Measurements from ENCODE around the gene IGFBP5. TPM values are rescaled to one million over a fixed set of nuclear protein-coding genes. Genes with fewer than 3 reads are reported as not detected.

Gene IGFBP5
- total RNA-seq, 1 donor from 2014 or later, result 1,383 TPM

GRCh38 chr2:216671081-216671411, 24.3 kb downstream of the IGFBP5 start:
- TF ChIP-seq, protein P1, sequence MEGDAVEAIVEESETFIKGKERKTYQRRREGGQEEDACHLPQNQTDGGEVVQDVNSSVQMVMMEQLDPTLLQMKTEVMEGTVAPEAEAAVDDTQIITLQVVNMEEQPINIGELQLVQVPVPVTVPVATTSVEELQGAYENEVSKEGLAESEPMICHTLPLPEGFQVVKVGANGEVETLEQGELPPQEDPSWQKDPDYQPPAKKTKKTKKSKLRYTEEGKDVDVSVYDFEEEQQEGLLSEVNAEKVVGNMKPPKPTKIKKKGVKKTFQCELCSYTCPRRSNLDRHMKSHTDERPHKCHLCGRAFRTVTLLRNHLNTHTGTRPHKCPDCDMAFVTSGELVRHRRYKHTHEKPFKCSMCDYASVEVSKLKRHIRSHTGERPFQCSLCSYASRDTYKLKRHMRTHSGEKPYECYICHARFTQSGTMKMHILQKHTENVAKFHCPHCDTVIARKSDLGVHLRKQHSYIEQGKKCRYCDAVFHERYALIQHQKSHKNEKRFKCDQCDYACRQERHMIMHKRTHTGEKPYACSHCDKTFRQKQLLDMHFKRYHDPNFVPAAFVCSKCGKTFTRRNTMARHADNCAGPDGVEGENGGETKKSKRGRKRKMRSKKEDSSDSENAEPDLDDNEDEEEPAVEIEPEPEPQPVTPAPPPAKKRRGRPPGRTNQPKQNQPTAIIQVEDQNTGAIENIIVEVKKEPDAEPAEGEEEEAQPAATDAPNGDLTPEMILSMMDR (IDR thresholded peaks at IDR 0.05), result no peak
- Mint-ChIP-seq H3K27me3 (ENCODE audit: unreplicated experiment) (no peaks in the 10 kb centered on the region), H3K4me1 (ENCODE audit: unreplicated experiment) (peaks cover 4% of the 10 kb centered on the region), H3K4me3 (ENCODE audit: unreplicated experiment) (no peak overlapping the region), H3K27ac (ENCODE audit: unreplicated experiment) (peak overlapping the region; percentile 20), H3K36me3 (ENCODE audit: unreplicated experiment) (peaks cover 38% of the 10 kb centered on the region), H3K9me3 (ENCODE audit: unreplicated experiment) (no peaks in the 10 kb centered on the region)
- no peak for DNase-seq (ENCODE audit: extremely low spot score, unreplicated experiment)

DNA sequence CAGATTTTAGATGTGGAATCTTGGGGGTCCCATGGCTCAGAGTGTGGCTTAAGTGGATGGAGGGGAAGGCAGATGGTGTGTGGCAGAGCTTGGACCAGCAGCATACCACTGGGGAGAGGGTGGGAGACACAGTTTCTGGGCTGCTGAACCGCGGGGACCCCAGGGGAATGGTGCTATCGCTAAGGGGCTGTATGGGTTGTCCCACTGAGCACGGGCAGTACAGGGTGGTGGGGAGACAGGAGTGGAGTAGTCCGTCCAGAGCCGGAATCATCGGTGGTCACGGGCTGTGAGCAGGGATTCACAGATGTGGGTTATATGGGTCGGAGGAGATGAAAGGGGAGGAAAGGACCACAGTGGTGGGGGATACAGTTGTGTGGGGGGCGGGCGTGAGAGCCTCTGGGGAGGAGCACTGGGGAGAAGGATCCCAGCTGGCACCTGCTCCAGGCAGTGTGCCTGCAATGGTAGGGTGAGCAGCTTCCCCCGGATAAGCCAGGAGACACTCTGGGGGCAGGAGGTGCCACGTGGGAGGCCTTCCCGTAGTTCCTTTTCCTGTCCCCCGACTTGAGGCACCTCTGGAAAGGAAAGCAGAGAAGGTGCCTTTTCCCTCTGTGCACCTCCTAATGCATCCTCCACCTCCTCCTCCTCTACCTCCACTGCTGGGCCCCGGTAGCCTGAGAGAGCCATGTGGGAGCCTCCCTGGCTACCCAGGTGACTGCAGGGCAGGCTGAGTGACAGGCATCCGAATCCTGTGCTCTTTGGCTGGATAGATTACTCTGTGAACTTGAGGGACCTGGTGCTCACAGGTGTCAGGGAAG, 24.9 kb downstream of the IGFBP5 start:
- no peaks in the 10 kb centered on the region for H3K27me3 Mint-ChIP-seq (ENCODE audit: unreplicated experiment)
- H3K4me1 Mint-ChIP-seq (ENCODE audit: unreplicated experiment), result peaks cover 10% of the 10 kb centered on the region
- DNase-seq (ENCODE audit: extremely low spot score, unreplicated experiment), result no peak
- H3K4me3 Mint-ChIP-seq (ENCODE audit: unreplicated experiment), result no peak overlapping the region
- TF ChIP-seq, protein P1 (IDR thresholded peaks at IDR 0.05), result no peak
- no peaks in the 10 kb centered on the region for H3K9me3 Mint-ChIP-seq (ENCODE audit: unreplicated experiment)
- peak overlapping the region; percentile 57 for H3K27ac Mint-ChIP-seq (ENCODE audit: unreplicated experiment)
- H3K36me3 Mint-ChIP-seq (ENCODE audit: unreplicated experiment), result peaks cover 34% of the 10 kb centered on the region

DNA sequence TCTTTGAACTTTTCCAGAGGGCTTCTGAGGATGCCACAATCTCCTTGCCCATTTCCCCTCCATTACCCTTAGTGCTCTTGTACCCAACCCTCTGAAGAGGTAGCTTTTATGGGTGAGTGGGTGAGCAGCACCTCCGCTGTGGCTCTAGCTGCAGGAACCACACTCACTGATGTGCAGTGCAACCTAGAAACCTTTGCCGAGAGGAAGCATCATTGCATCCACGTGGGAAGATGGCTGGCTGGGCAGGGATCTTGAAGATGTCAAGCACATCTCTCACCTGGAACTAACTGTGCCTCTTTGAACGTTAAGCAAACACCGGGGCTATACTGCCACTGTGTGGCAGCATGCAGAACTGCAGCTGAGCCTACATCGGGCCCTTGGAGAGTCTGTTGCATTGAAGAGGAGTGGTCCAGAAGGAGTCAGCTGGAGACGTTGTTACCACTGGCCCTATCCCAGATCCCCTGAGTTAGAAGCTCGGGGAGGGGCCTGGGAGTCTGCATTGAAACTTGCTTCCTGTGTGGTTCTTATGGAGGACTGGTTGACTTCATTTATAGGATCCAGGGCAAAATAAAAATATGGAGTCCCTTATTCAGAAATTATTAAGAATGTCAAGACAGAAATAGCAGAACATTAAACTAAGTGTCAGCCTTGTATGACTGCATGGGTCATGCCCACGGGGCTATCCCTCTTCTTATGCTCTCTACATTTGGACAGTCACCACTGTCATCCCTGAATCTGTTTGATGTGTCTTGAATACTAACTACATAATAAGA, 28.7 kb downstream of the IGFBP5 start:
- peaks cover 42% of the 10 kb centered on the region for H3K36me3 Mint-ChIP-seq (ENCODE audit: unreplicated experiment)

DNA sequence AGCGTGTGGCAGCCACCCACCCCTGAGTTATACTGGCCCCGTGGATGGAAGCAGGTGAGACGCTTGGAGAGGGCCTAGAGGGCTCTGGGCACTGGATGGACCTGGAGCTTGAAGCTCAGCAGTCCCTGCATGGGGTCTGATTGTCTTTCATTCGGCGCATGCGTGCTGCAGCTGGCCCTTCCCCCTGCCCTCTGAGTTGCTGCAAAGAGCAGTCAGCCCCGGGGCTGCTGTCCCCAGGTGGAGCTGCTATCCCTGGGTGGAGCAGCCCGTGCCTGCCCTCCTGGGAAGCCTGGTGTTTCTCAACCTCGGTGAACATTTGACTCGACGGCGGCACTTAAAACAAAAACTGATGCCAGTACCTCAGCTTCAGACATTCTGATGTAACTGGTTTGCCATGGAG, 29.6 kb downstream of the IGFBP5 start:
- H3K36me3 Mint-ChIP-seq (ENCODE audit: unreplicated experiment), result peaks cover 51% of the 10 kb centered on the region
- TF ChIP-seq, protein P1 (IDR thresholded peaks at IDR 0.05), result no peak
- H3K4me1 Mint-ChIP-seq (ENCODE audit: unreplicated experiment), result peaks cover 27% of the 10 kb centered on the region
- H3K27ac Mint-ChIP-seq (ENCODE audit: unreplicated experiment), result peak overlapping the region; percentile 76
- H3K9me3 Mint-ChIP-seq (ENCODE audit: unreplicated experiment), result no peaks in the 10 kb centered on the region
- no peak for DNase-seq (ENCODE audit: extremely low spot score, unreplicated experiment)
- no peak overlapping the region for H3K4me3 Mint-ChIP-seq (ENCODE audit: unreplicated experiment)
- H3K27me3 Mint-ChIP-seq (ENCODE audit: unreplicated experiment), result no peaks in the 10 kb centered on the region

More for the DNA sequence above, 28.7 kb downstream of the IGFBP5 start:
- Mint-ChIP-seq H3K27ac (ENCODE audit: unreplicated experiment) (peak overlapping the region; percentile 76), H3K4me1 (ENCODE audit: unreplicated experiment) (peaks cover 22% of the 10 kb centered on the region), H3K4me3 (ENCODE audit: unreplicated experiment) (peak overlapping the region; percentile 7), H3K9me3 (ENCODE audit: unreplicated experiment) (no peaks in the 10 kb centered on the region), H3K27me3 (ENCODE audit: unreplicated experiment) (no peaks in the 10 kb centered on the region)
- TF ChIP-seq, protein P1 (IDR thresholded peaks at IDR 0.05), result peak; percentile 94
- no peak for DNase-seq (ENCODE audit: extremely low spot score, unreplicated experiment)

DNA sequence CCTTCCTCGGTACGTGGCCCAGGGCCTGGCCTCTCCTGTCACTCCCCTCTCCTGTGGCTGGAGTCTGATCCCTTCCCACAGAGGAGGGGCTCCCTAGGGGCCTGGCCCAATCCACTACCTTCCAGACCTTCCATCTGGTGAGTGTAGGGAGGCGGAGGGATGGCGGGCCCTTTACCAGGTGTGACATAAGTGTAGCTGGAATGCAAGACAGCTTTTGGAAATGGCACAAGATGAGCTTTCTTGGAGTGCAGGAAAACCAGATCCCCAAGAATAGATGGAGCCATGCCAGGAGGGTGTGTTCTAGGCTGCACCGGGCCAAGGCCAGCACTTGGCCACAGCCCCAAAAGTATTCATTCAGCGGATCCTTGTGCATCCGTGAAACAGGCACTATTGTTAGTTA, 30.1 kb downstream of the IGFBP5 start:
- no peak for DNase-seq (ENCODE audit: extremely low spot score, unreplicated experiment)
- H3K27ac Mint-ChIP-seq (ENCODE audit: unreplicated experiment), result peak overlapping the region; percentile 76
- TF ChIP-seq, protein P1 (IDR thresholded peaks at IDR 0.05), result no peak
- H3K4me3 Mint-ChIP-seq (ENCODE audit: unreplicated experiment), result no peak overlapping the region
- peaks cover 56% of the 10 kb centered on the region for H3K36me3 Mint-ChIP-seq (ENCODE audit: unreplicated experiment)
- H3K9me3 Mint-ChIP-seq (ENCODE audit: unreplicated experiment), result no peaks in the 10 kb centered on the region
- peaks cover 30% of the 10 kb centered on the region for H3K4me1 Mint-ChIP-seq (ENCODE audit: unreplicated experiment)
- H3K27me3 Mint-ChIP-seq (ENCODE audit: unreplicated experiment), result no peaks in the 10 kb centered on the region

All from osteocyte (in vitro differentiated cells).